Neural crest cell (in vitro differentiated cells): ENCODE measurements around the gene GP1BA. TPM values are rescaled to one million over a fixed set of nuclear protein-coding genes. Genes with fewer than 3 reads are reported as not detected.
A peak's percentile ranks its signal among the peaks of the same experiment; 100 is the strongest.
"Not testable (repeated sequence)": the region's sequence is repeated elsewhere in the genome, so short reads cannot be mapped to it uniquely, and the experiment has no call there.

Experiments
- DNase-seq: peaks from one replicate; pipeline ENCODE4 v3.0.0; 2021; ENCODE audit warnings: low read depth, mixed read lengths, low spot score
- H3K27ac Mint-ChIP-seq: one replicate; pipeline ENCODE4 v1.8.0; 2021; ENCODE audit warnings: mild to moderate bottlenecking, mixed read lengths; ENCODE audit not compliant: unreplicated experiment
- H3K27me3 Mint-ChIP-seq: 2 replicates; pipeline ENCODE4 v1.8.0; 2021; ENCODE audit warnings: low read depth, mild to moderate bottlenecking, mixed read lengths
- H3K36me3 Mint-ChIP-seq: 2 replicates; pipeline ENCODE4 v1.8.0; 2021; ENCODE audit warnings: low read depth, mild to moderate bottlenecking, mixed read lengths
- H3K4me1 Mint-ChIP-seq: 2 replicates; pipeline ENCODE4 v1.8.0; 2021; ENCODE audit warnings: mixed read lengths
- H3K4me3 Mint-ChIP-seq: one replicate; pipeline ENCODE4 v1.8.0; 2021; ENCODE audit warnings: mild to moderate bottlenecking, mixed read lengths
- H3K9me3 Mint-ChIP-seq: 2 replicates; pipeline ENCODE4 v1.8.0; 2021; ENCODE audit warnings: mixed read lengths
- total RNA-seq: library from RNA; stranded (reverse); gene quantifications from 2 replicates; pipeline ENCODE4 v1.2.1, GENCODE V29; 2021
- TF ChIP-seq, protein P1 (sequence below): fragments of 200-600 bp; sonication (generic); conservative IDR thresholded peaks from 2 replicates; pipeline ENCODE4 v1.5.0; 2021; ENCODE audit warnings: antibody characterized with exemption, mild to moderate bottlenecking

The GP1BA gene
- total RNA-seq, 1 donor from 2014 or later: not detected

DNA sequence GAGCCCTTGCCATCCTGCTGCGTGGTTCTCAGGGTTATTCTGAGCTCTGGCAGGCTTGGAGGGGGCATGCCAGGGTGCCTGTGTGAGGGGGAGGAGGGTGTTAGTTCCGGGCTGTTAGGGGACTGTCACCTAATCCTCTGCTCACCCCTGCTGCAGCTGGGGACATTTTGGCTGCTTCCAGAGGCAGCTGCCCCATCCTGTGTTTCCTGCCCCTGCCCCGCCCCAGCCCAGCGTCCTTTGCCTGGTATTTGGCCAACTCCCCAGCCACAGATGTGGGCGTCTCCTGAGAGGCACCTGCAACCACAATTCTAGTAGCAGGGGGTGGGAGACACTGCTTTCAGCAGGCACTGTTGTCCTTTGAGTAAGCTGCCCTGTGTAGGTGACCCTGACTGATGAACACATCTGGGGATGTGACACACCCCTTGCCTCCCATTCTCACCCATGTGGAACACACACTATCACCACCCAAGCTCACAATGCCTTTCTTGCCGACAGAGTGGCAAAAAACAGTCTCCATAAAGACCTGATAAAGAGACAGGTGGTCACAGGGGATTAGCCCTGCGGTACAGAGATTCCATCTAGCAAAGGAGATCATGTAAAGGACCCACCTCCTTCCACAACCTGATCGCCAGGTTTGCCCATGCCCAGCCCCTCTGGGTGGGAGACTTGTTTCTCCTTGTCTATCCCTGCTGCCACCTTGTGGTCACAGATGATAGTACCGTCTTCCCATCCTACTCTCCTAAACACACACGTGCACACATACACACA, 28.8 kb upstream of the GP1BA start, which contains the start of gene CHRNE:
Gene CHRNE, minus strand, starts transcription at position 48 of the 768 bp plus-strand sequence. Its CDS starts 35 bp downstream, at position 13.
- Mint-ChIP-seq H3K4me3 (peak within 1 kb of the TSS; percentile 69), H3K4me1 (peaks cover 10% of the 10 kb centered on the region), H3K36me3 (peaks cover 3% of the 10 kb centered on the region), H3K27me3 (peaks cover 20% of the 10 kb centered on the region), H3K27ac (peak within 1 kb of the TSS; percentile 83), H3K9me3 (no peaks in the 10 kb centered on the region)
- TF ChIP-seq, protein P1, sequence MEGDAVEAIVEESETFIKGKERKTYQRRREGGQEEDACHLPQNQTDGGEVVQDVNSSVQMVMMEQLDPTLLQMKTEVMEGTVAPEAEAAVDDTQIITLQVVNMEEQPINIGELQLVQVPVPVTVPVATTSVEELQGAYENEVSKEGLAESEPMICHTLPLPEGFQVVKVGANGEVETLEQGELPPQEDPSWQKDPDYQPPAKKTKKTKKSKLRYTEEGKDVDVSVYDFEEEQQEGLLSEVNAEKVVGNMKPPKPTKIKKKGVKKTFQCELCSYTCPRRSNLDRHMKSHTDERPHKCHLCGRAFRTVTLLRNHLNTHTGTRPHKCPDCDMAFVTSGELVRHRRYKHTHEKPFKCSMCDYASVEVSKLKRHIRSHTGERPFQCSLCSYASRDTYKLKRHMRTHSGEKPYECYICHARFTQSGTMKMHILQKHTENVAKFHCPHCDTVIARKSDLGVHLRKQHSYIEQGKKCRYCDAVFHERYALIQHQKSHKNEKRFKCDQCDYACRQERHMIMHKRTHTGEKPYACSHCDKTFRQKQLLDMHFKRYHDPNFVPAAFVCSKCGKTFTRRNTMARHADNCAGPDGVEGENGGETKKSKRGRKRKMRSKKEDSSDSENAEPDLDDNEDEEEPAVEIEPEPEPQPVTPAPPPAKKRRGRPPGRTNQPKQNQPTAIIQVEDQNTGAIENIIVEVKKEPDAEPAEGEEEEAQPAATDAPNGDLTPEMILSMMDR: peak; percentile 79
- DNase-seq: peak; percentile 74

DNA sequence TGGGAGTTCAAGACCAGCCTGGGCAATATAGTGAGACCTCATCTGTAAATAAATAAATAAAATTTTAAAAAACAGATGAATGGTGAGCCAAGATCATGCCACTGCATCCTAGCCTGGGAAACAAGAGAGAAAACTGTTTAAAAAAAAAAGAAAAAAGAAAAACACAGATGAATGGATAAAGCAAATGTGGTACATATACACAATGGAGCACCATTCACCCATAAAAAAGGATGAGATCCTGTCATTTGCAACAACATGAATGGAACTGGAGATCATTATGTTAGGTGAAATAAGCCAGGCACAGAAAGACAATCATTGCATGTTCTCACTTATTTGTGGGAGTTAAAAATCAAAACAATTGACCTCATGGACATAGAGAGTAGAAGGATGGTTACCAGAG, 25.4 kb upstream of the GP1BA start:
- not testable (repeated sequence) for DNase-seq, H3K9me3 Mint-ChIP-seq, H3K36me3 Mint-ChIP-seq, H3K27ac Mint-ChIP-seq, H3K4me3 Mint-ChIP-seq
- peaks cover 11% of the 10 kb centered on the region for H3K4me1 Mint-ChIP-seq
- peaks cover 12% of the 10 kb centered on the region for H3K27me3 Mint-ChIP-seq

DNA sequence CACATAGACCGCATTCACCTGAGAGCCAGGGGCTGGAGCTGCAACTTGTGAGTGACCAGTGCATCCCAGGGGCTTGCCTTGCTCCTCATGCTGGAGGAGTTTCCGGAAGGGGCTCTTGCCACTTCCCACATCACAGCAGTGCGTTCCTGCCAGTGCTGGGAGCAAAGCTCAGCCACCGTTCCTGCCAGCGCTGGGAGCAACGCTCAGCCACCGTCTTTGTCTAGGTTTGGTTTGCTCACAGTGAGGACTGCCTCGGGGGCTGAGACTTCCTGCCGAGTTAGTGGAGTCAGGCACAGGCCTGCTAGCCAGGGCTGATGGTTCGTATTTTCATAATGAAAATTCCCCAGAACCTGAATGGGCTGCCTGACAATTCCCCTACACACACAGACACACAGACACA, 23.8 kb upstream of the GP1BA start:
- peaks cover 3% of the 10 kb centered on the region for H3K36me3 Mint-ChIP-seq
- TF ChIP-seq, protein P1: no peak
- peaks cover 10% of the 10 kb centered on the region for H3K4me1 Mint-ChIP-seq
- H3K27ac Mint-ChIP-seq: no peak overlapping the region
- H3K9me3 Mint-ChIP-seq: no peaks in the 10 kb centered on the region
- peaks cover 11% of the 10 kb centered on the region for H3K27me3 Mint-ChIP-seq
- H3K4me3 Mint-ChIP-seq: no peak overlapping the region
- DNase-seq: peak; percentile 38

DNA sequence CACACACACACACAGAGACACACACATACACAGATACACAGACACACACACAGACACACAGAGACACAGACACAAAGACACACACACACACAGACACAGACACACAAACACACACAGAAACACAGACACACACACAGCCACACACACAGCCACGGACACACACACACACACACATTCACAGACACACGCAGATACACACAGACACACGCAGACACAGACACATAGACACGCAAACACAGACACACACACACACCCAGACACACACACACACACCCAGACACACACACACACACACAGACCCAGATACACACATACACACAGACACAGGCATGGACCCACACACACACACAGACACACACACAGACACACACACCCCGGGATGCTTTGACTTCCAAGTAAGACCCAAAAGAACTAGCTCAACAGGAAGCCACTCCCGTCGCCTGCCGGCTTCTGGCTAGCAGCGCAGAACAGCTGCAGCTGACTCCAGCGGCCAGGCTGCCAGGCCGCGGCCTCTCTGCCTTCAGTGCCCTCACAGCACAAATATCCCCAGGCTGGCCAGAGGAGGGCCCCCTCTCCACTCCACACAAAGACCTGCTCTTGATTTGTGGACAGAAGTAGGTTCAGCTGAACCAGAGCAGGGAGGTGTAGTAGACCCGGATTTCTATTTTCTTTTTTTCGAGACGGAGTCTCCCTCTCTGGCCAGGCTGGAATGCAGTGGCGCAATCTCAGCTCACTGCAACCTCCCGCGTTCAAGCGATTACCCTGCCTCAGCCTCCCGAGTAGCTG, 23.2 kb upstream of the GP1BA start:
- Mint-ChIP-seq H3K4me3 (no peak overlapping the region), H3K27me3 (peaks cover 7% of the 10 kb centered on the region), H3K27ac (no peak overlapping the region), H3K9me3 (no peaks in the 10 kb centered on the region), H3K4me1 (peaks cover 5% of the 10 kb centered on the region), H3K36me3 (no peaks in the 10 kb centered on the region)
- DNase-seq: peak; percentile 77
- TF ChIP-seq, protein P1: peak; percentile 76

DNA sequence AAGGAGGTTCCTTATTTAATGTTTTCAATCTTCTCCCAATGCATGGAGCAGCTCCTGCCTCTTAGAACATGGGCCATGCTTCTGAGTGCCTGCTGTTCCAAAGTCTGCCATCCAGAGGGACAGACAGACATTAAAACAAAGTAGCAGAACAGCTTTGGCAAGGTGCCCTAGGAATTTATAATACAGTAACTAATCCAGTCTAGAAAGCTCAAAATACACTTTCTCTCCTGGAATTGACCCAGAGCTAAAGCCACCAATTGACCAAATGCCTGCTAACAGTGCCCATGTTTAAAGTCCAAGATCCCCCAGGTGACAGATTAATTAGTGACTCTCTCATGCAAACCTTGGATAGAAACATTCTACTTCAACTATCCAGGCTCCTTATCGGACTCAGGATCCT, 18.1 kb upstream of the GP1BA start:
- Mint-ChIP-seq H3K4me3 (no peak overlapping the region), H3K27me3 (no peaks in the 10 kb centered on the region), H3K9me3 (no peaks in the 10 kb centered on the region), H3K27ac (no peak overlapping the region), H3K36me3 (no peaks in the 10 kb centered on the region), H3K4me1 (peaks cover 5% of the 10 kb centered on the region)
- TF ChIP-seq, protein P1: no peak
- DNase-seq: no peak

DNA sequence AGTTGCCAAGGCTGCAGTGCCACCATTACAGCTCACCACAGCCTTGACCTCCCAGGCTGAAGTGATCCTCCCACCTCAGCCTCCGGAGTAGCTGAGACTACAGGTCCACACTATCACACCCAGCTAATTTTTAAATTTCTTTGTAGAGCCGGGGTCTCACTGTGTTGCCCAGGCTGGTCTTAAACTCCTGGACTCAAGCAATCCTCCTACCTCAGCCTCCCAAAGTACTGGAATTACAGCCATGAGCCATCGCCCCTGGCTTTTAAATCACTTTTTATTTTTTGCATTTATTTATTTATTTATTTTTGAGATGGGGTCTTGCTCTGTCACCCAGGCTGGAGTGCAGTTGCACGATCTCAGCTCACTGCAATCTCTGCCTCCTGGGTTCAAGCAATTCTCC, 17.5 kb upstream of the GP1BA start:
- H3K27ac Mint-ChIP-seq, H3K36me3 Mint-ChIP-seq, H3K27me3 Mint-ChIP-seq, DNase-seq, H3K4me1 Mint-ChIP-seq, H3K4me3 Mint-ChIP-seq, H3K9me3 Mint-ChIP-seq: not testable (repeated sequence)
